Urinary bladder (tissue), 4 donors: ENCODE data around the gene SLC48A1. TPM values are rescaled to one million over a fixed set of nuclear protein-coding genes. Genes with fewer than 3 reads are reported as not detected.
A peak's percentile ranks its signal among the peaks of the same experiment; 100 is the strongest.

ENCODE experiments used
- DNase-seq: peaks from one replicate; pipeline ENCODE4 v3.0.0-alpha.2; 2015; ENCODE audit errors: extremely low spot score
- H3K27ac ChIP-seq: one replicate; pipeline ENCODE4 v1.5.1; 2013; ENCODE audit warnings: low read depth, mild to moderate bottlenecking, moderate library complexity
- H3K36me3 ChIP-seq: one replicate; pipeline ENCODE4 v1.6.1; 2013; ENCODE audit warnings: mild to moderate bottlenecking, moderate library complexity; ENCODE audit not compliant: insufficient read depth
- H3K4me1 ChIP-seq: one replicate; pipeline ENCODE4 v1.6.1; 2013; ENCODE audit warnings: mild to moderate bottlenecking, moderate library complexity; ENCODE audit not compliant: insufficient read depth
- H3K4me3 ChIP-seq: one replicate; pipeline ENCODE4 v1.5.1; 2013; ENCODE audit warnings: low read depth, low read length
- WGBS: extraction: QIAGEN DNeasy Blood & Tissue Kit; methylation state at CpG from one replicate; pipeline ENCODE4 v1.1.7; 2013; 5-methylcytosine and 5-hydroxymethylcytosine counted together
- polyA plus RNA-seq: library from polyadenylated mRNA; stranded (reverse); fragments of 200-250 nt; gene quantifications from one replicate; pipeline ENCODE4 v1.2.3, GENCODE V29; 2013
- total RNA-seq: library from RNA; depleted of rRNA; stranded (reverse); fragments of >200 nt; gene quantifications from one replicate; pipeline ENCODE4 v1.2.3, GENCODE V29; 2014
- donor health status: healthy with polysubstance abuse.
- donor health status: healthy.

SLC48A1 gene
- total and polyA plus RNA-seq, 2 donors, result 8.6 to 31.1 TPM

- no peak for DNase-seq
- 94% methylated on average over 14 of the region's 14 CpGs for WGBS
- no peak overlapping the region for H3K27ac ChIP-seq
- H3K4me1 ChIP-seq, result no peaks in the 10 kb centered on the region
- no peak overlapping the region for H3K4me3 ChIP-seq
- H3K36me3 ChIP-seq, result no peaks in the 10 kb centered on the region
These were observed 25.2 kb upstream of the SLC48A1 start for GRCh38 chr12:47747596-47748506.

GRCh38 chr12:47748507-47748828 lies 24.6 kb upstream of the SLC48A1 start:
- no peak for DNase-seq
- no peak overlapping the region for H3K4me3 ChIP-seq
- 97% methylated on average over 1 of the region's 1 CpG for WGBS
- H3K36me3 ChIP-seq, result no peaks in the 10 kb centered on the region
- no peak overlapping the region for H3K27ac ChIP-seq
- no peaks in the 10 kb centered on the region for H3K4me1 ChIP-seq

GRCh38 chr12:47748899-47749298 lies 24.1 kb upstream of the SLC48A1 start:
- no peaks in the 10 kb centered on the region for H3K4me1 ChIP-seq
- H3K36me3 ChIP-seq, result no peaks in the 10 kb centered on the region
- WGBS, result 96% methylated on average over 3 of the region's 3 CpGs

GRCh38 chr12:47750229-47750798 lies 22.7 kb upstream of the SLC48A1 start:
- no peak overlapping the region for H3K4me3 ChIP-seq
- H3K4me1 ChIP-seq, result no peaks in the 10 kb centered on the region
- H3K36me3 ChIP-seq, result no peaks in the 10 kb centered on the region
- 92% methylated on average over 10 of the region's 10 CpGs for WGBS
- H3K27ac ChIP-seq, result no peak overlapping the region
- no peak for DNase-seq

More at GRCh38 chr12:47748899-47749298, 24.1 kb upstream of the SLC48A1 start:
- no peak for DNase-seq
- Histone ChIP-seq H3K27ac (no peak overlapping the region), H3K4me3 (no peak overlapping the region)

GRCh38 chr12:47750916-47751470 lies 22.0 kb upstream of the SLC48A1 start:
- 89% methylated on average over 19 of the region's 19 CpGs for WGBS
- Histone ChIP-seq H3K27ac (no peak overlapping the region), H3K4me3 (no peak overlapping the region), H3K4me1 (no peaks in the 10 kb centered on the region), H3K36me3 (no peaks in the 10 kb centered on the region)
- DNase-seq, result no peak

DNA sequence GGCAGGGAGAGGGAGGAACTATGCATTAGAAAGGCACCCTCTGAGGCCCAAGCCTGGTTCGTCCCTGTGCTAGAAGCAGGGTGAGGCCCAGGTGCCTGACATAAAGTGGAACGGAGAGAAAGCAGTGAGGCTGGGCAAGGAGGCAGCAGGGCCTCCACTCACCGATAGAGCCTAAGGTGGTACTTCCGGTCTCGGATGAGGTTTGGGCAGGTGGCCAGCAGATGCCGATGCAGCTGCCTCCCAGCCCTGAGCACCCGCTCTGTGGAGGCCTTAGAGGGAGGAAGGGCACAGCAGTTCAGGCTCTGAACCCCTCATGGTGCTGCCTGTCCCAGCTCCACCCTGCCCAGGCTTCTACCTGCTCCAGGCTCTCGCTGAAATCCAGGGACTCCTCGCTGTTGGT lies 21.5 kb upstream of the SLC48A1 start:
- WGBS, result 85% methylated on average over 9 of the region's 9 CpGs
- Histone ChIP-seq H3K27ac (no peak overlapping the region), H3K36me3 (no peaks in the 10 kb centered on the region), H3K4me3 (no peak overlapping the region), H3K4me1 (no peaks in the 10 kb centered on the region)
- DNase-seq, result no peak

GRCh38 chr12:47752121-47752520 lies 20.9 kb upstream of the SLC48A1 start:
- H3K4me1 ChIP-seq, result no peaks in the 10 kb centered on the region
- H3K4me3 ChIP-seq, result no peak overlapping the region
- WGBS, result 87% methylated on average over 4 of the region's 4 CpGs

GRCh38 chr12:47752552-47752951 lies 20.5 kb upstream of the SLC48A1 start:
- Histone ChIP-seq H3K4me3 (no peak overlapping the region), H3K27ac (no peak overlapping the region), H3K4me1 (no peaks in the 10 kb centered on the region), H3K36me3 (no peaks in the 10 kb centered on the region)
- no peak for DNase-seq
- 70% methylated on average over 7 of the region's 7 CpGs for WGBS

More at GRCh38 chr12:47752121-47752520, 20.9 kb upstream of the SLC48A1 start:
- H3K36me3 ChIP-seq, result no peaks in the 10 kb centered on the region
- H3K27ac ChIP-seq, result no peak overlapping the region
- no peak for DNase-seq

GRCh38 chr12:47753021-47754001 lies 19.7 kb upstream of the SLC48A1 start:
- no peaks in the 10 kb centered on the region for H3K36me3 ChIP-seq
- WGBS, result 66% methylated on average over 11 of the region's 11 CpGs
- no peaks in the 10 kb centered on the region for H3K4me1 ChIP-seq
- H3K4me3 ChIP-seq, result no peak overlapping the region
- H3K27ac ChIP-seq, result peak overlapping the region; percentile 70
- no peak for DNase-seq

GRCh38 chr12:47754126-47754525 lies 18.9 kb upstream of the SLC48A1 start:
- H3K4me1 ChIP-seq, result no peaks in the 10 kb centered on the region
- DNase-seq, result no peak
- no peak overlapping the region for H3K4me3 ChIP-seq
- no peaks in the 10 kb centered on the region for H3K36me3 ChIP-seq
- 89% methylated on average over 4 of the region's 4 CpGs for WGBS
- peak overlapping the region; percentile 65 for H3K27ac ChIP-seq

GRCh38 chr12:47754881-47755280 lies 18.2 kb upstream of the SLC48A1 start:
- Histone ChIP-seq H3K36me3 (no peaks in the 10 kb centered on the region), H3K4me3 (no peak overlapping the region), H3K27ac (no peak overlapping the region), H3K4me1 (no peaks in the 10 kb centered on the region)
- no peak for DNase-seq
- 79% methylated on average over 3 of the region's 3 CpGs for WGBS

DNA sequence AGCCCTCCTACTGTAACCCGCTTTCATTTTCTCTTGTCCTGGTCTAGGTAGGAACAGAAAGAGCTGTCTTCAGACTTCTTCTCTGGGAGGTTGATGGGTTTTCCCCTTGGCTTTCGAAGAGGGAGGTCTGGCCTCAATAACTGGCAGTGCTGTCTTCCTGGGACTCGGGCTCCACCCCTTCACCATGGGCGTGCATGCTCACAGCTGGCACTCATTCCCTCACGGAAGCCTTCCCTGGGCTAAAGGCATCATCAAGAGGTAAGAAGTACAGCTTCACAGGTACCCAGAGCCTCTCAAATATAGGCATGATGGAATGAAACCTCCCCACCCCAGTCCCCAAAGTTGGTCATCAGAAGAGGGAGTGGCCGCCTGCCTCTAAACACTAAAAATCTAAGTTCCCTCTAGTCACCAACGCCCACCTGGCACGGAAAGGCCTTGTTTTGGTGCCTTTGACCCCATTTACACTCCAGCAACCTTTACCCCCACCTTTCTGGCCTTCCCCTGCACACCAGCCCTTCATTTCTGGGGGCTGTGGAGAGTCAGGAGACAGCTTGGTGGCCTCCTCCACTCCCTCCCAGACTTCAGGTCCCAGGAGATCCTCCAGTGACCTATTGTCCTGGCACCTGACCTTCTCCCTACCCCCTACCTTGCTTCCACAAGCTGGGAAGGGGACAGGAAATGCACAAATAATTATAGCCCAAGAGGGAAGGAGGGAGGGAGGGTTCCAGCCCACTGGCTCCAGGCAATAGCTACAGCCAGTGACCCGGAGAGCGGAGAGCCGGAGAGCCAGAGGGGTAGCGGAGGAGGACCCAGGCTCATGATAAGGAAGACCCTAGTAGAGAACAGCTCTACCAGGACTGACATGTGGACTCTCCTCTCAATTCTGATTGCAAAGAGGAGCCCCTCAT lies 17.1 kb upstream of the SLC48A1 start:
- no peaks in the 10 kb centered on the region for H3K4me1 ChIP-seq
- H3K27ac ChIP-seq, result peak overlapping the region; percentile 79
- 80% methylated on average over 12 of the region's 12 CpGs for WGBS
- H3K4me3 ChIP-seq, result peak overlapping the region; percentile 11
- H3K36me3 ChIP-seq, result no peaks in the 10 kb centered on the region
- DNase-seq, result no peak
